Activated naive CD4-positive, alpha-beta T cell treated with Interleukin-2 at 50 U/mL for 16 hours (primary cell): ENCODE data around the gene LMCD1.

Experiments
- DNase-seq: peaks from one replicate; pipeline ENCODE4 v3.0.0-alpha.2; 2020

The LMCD1 gene

GRCh38 chr3:8484409-8485140, 17.0 kb upstream of the LMCD1 start:
- DNase-seq, result no peak

GRCh38 chr3:8485141-8485870, 16.3 kb upstream of the LMCD1 start:
- DNase-seq, result no peak

GRCh38 chr3:8485943-8486342, 15.7 kb upstream of the LMCD1 start:
- DNase-seq, result no peak

GRCh38 chr3:8486434-8486833, 15.2 kb upstream of the LMCD1 start:
- DNase-seq, result no peak

- no peak for DNase-seq
Observed at GRCh38 chr3:8486936-8487335, 14.7 kb upstream of the LMCD1 start.

- DNase-seq, result no peak
Observed at GRCh38 chr3:8488411-8488810, 13.2 kb upstream of the LMCD1 start.

- DNase-seq, result no peak
Observed at GRCh38 chr3:8488877-8489276, 12.7 kb upstream of the LMCD1 start.

- DNase-seq, result no peak
Observed at GRCh38 chr3:8489278-8489792, 12.3 kb upstream of the LMCD1 start.

- DNase-seq, result no peak
Observed at GRCh38 chr3:8490079-8490552, 11.5 kb upstream of the LMCD1 start.

GRCh38 chr3:8491271-8492144, 10.1 kb upstream of the LMCD1 start:
- no peak for DNase-seq

GRCh38 chr3:8492744-8493511, 8.7 kb upstream of the LMCD1 start:
- no peak for DNase-seq

GRCh38 chr3:8493744-8494143, 7.9 kb upstream of the LMCD1 start:
- DNase-seq, result no peak

GRCh38 chr3:8494327-8494726, 7.3 kb upstream of the LMCD1 start:
- DNase-seq, result no peak

- DNase-seq, result no peak
Observed at GRCh38 chr3:8497582-8497981, 4.0 kb upstream of the LMCD1 start.

GRCh38 chr3:8499181-8499611, 2.4 kb upstream of the LMCD1 start:
- DNase-seq, result no peak

GRCh38 chr3:8500319-8500988, 1.2 kb upstream of the LMCD1 start:
- DNase-seq, result no peak

GRCh38 chr3:8500989-8501370, 643 bp upstream of the LMCD1 start:
- DNase-seq, result no peak

GRCh38 chr3:8503461-8503860, 1.8 kb downstream of the LMCD1 start:
- DNase-seq, result no peak

GRCh38 chr3:8503871-8504610, 2.4 kb downstream of the LMCD1 start:
- peak; percentile 15 for DNase-seq

GRCh38 chr3:8504611-8504973, 3.0 kb downstream of the LMCD1 start:
- no peak for DNase-seq

- no peak for DNase-seq
Observed at GRCh38 chr3:8505621-8506020, 4.0 kb downstream of the LMCD1 start.
